ENCODE measurements around the gene STXBP5. TPM values are rescaled to one million over a fixed set of nuclear protein-coding genes. Genes with fewer than 3 reads are reported as not detected.

STXBP5 gene
- total RNA-seq, 1 donor = 144 TPM

GRCh38 chr6:147178355-147178754, 25.9 kb upstream of the STXBP5 start:
- H3K4me3 ChIP-seq (ENCODE audit: insufficient read depth, low read length) = no peak overlapping the region
- no peaks in the 10 kb centered on the region for H3K79me2 ChIP-seq (ENCODE audit: insufficient read depth, low read length)
- no peaks in the 10 kb centered on the region for H3K36me3 ChIP-seq (ENCODE audit: insufficient read depth, low read length)
- no peaks in the 10 kb centered on the region for H4K20me1 ChIP-seq (ENCODE audit: insufficient read depth, low read length)
- no peak overlapping the region for H2AFZ ChIP-seq (ENCODE audit: low read length)
- TF ChIP-seq CTCF (IDR thresholded peaks at IDR 0.05; ENCODE audit: extremely low read depth, low read depth, low read length) = no peak
- no peaks in the 10 kb centered on the region for H3K27me3 ChIP-seq (ENCODE audit: insufficient read depth, low read length)
- H3K4me1 ChIP-seq (ENCODE audit: insufficient read depth, low read length) = peaks cover 5% of the 10 kb centered on the region
- no peak for DNase-seq (ENCODE audit: insufficient read length, low spot score, missing footprints)
- no peaks in the 10 kb centered on the region for H3K9me3 ChIP-seq (ENCODE audit: low read depth, low read length)
- H3K4me2 ChIP-seq (ENCODE audit: insufficient read depth, low read length) = no peak overlapping the region
- H3K27ac ChIP-seq (ENCODE audit: low read depth, low read length) = no peak overlapping the region

DNA sequence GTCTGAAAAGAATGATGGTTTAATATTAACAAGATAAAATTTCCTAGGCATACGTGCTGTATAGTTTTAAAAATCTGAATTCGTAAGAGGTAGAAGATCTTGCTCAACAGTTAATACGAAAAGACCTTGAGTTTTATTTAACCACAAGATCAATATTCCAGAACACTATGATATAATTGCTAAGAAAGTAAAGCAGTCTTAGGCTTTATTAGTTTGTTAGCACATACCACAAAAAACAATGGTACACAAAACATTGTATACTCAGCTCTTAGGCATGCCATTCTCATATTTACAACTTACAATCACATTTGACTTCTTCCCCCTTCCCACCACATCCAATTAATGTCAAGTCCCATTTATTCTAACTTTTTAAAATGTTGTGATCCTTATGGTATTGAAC, 24.4 kb upstream of the STXBP5 start:
- H4K20me1 ChIP-seq (ENCODE audit: insufficient read depth, low read length) = no peaks in the 10 kb centered on the region
- H3K4me2 ChIP-seq (ENCODE audit: insufficient read depth, low read length) = no peak overlapping the region
- H3K79me2 ChIP-seq (ENCODE audit: insufficient read depth, low read length) = no peaks in the 10 kb centered on the region
- H3K4me1 ChIP-seq (ENCODE audit: insufficient read depth, low read length) = peaks cover 5% of the 10 kb centered on the region
- no peaks in the 10 kb centered on the region for H3K9me3 ChIP-seq (ENCODE audit: low read depth, low read length)
- H3K27ac ChIP-seq (ENCODE audit: low read depth, low read length) = no peak overlapping the region
- no peak for TF ChIP-seq CTCF (IDR thresholded peaks at IDR 0.05; ENCODE audit: extremely low read depth, low read depth, low read length)
- no peaks in the 10 kb centered on the region for H3K36me3 ChIP-seq (ENCODE audit: insufficient read depth, low read length)
- no peak overlapping the region for H3K4me3 ChIP-seq (ENCODE audit: insufficient read depth, low read length)
- no peaks in the 10 kb centered on the region for H3K27me3 ChIP-seq (ENCODE audit: insufficient read depth, low read length)
- H2AFZ ChIP-seq (ENCODE audit: low read length) = no peak overlapping the region
- no peak for DNase-seq (ENCODE audit: insufficient read length, low spot score, missing footprints)

DNA sequence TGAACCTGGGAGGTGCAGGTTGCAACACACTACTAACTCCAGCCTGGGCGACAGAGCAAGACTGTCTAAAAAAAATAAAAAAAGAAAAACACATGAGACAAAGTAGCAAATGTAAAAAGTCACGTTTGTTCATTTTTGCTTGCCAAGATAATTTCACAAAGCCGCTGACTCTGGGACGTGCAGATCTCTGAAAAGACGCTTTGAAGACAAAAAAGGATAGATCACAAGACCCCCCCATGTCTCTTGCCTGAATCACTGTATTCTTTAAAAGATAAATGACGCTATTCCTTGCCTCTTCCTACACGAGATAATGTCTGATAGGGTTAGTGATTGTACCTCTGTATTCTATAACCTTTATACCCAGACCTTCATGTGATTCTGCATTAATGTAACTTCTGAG, 23.3 kb upstream of the STXBP5 start:
- no peak for DNase-seq (ENCODE audit: insufficient read length, low spot score, missing footprints)
- H3K9me3 ChIP-seq (ENCODE audit: low read depth, low read length) = no peaks in the 10 kb centered on the region
- H4K20me1 ChIP-seq (ENCODE audit: insufficient read depth, low read length) = no peaks in the 10 kb centered on the region
- H3K4me2 ChIP-seq (ENCODE audit: insufficient read depth, low read length) = no peak overlapping the region
- no peak overlapping the region for H3K4me3 ChIP-seq (ENCODE audit: insufficient read depth, low read length)
- H2AFZ ChIP-seq (ENCODE audit: low read length) = no peak overlapping the region
- no peak for TF ChIP-seq CTCF (IDR thresholded peaks at IDR 0.05; ENCODE audit: extremely low read depth, low read depth, low read length)
- H3K36me3 ChIP-seq (ENCODE audit: insufficient read depth, low read length) = no peaks in the 10 kb centered on the region
- no peaks in the 10 kb centered on the region for H3K79me2 ChIP-seq (ENCODE audit: insufficient read depth, low read length)
- H3K27me3 ChIP-seq (ENCODE audit: insufficient read depth, low read length) = no peaks in the 10 kb centered on the region
- H3K4me1 ChIP-seq (ENCODE audit: insufficient read depth, low read length) = peaks cover 5% of the 10 kb centered on the region
- no peak overlapping the region for H3K27ac ChIP-seq (ENCODE audit: low read depth, low read length)

GRCh38 chr6:147184379-147184778, 19.8 kb upstream of the STXBP5 start:
- no peak overlapping the region for H3K27ac ChIP-seq (ENCODE audit: low read depth, low read length)
- no peak overlapping the region for H3K4me3 ChIP-seq (ENCODE audit: insufficient read depth, low read length)
- H3K9me3 ChIP-seq (ENCODE audit: low read depth, low read length) = no peaks in the 10 kb centered on the region
- no peak overlapping the region for H3K4me2 ChIP-seq (ENCODE audit: insufficient read depth, low read length)
- DNase-seq (ENCODE audit: insufficient read length, low spot score, missing footprints) = no peak
- H3K27me3 ChIP-seq (ENCODE audit: insufficient read depth, low read length) = no peaks in the 10 kb centered on the region
- TF ChIP-seq CTCF (IDR thresholded peaks at IDR 0.05; ENCODE audit: extremely low read depth, low read depth, low read length) = no peak
- no peaks in the 10 kb centered on the region for H3K79me2 ChIP-seq (ENCODE audit: insufficient read depth, low read length)
- H4K20me1 ChIP-seq (ENCODE audit: insufficient read depth, low read length) = no peaks in the 10 kb centered on the region
- H3K4me1 ChIP-seq (ENCODE audit: insufficient read depth, low read length) = no peaks in the 10 kb centered on the region
- H2AFZ ChIP-seq (ENCODE audit: low read length) = no peak overlapping the region
- no peaks in the 10 kb centered on the region for H3K36me3 ChIP-seq (ENCODE audit: insufficient read depth, low read length)

Data from osteoblast (primary cell).